ENCODE measurements around the gene MAP2K1.
"Not testable (repeated sequence)": the region's sequence is repeated elsewhere in the genome, so short reads cannot be mapped to it uniquely, and the experiment has no call there.

MAP2K1 gene

DNA sequence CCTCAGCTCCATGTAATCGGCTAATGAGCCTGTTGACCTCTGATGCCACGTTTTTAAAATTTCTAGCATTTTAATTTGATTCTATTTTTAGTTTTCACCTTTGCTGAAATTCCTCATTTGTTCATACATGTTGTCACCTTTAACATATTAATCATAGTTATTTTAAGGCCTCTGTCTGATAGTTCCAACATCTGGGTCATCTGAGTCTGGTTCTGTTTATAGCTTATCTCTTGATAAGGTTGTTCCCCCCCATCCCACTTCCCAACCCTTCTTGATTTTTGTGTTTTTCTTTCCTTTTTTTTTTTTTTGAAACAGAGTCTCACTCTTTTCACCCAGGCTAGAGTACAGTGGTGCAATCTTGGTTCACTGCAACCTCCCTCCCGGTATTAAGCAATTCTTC is 36.4 kb downstream of the MAP2K1 start:
- H3K27ac Mint-ChIP-seq: no peak overlapping the region
- peaks cover 24 to 65% of the 10 kb centered on the region in 2 donors for H3K4me1 Mint-ChIP-seq
- no peak overlapping the region for H3K4me3 Mint-ChIP-seq
- peaks cover 19 to 29% of the 10 kb centered on the region in 2 donors for H3K36me3 Mint-ChIP-seq
- H3K9me3 Mint-ChIP-seq: no peaks in the 10 kb centered on the region
- ATAC-seq (replicated peaks) (no peak), DNase-seq (no peak)
- no peaks in the 10 kb centered on the region for H3K27me3 Mint-ChIP-seq

DNA sequence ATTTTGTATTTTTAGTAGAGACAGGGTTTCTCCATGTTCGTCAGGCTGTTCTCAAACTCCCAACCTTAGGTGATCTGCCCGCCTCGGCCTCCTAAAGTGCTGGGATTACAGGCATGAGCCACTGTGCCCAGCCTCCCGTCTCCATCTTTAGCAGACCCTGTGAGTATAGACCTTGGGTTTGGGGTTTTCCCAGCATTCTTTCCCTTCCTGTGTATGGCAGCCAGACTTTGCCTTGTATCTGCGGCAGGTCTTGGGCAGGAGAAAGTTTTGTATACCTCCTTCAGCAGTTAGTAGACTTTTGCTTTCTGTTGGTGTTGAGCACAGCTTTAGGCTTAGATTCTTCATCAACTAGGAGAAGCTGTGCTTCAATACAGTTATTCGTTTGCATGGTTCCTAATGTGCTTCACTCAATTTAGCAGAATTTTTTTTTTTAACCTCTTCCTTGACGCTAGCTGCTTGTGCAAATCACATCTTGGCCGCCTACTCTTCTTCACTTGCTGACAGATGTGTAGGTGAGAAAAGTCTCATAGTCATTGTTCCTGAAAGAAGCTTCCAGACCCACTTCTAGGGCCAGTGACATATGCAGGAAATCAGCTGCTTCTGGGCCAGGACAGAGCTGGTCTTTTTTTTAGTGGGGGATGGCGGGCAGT is 38.4 kb downstream of the MAP2K1 start:
- ATAC-seq (replicated peaks) (no peak), DNase-seq (no peak)
- Mint-ChIP-seq H3K9me3 (no peaks in the 10 kb centered on the region), H3K4me1 (peaks cover 34 to 73% of the 10 kb centered on the region in 2 donors), H3K27ac (no peak overlapping the region), H3K36me3 (peaks cover 14 to 24% of the 10 kb centered on the region in 2 donors), H3K27me3 (no peaks in the 10 kb centered on the region), H3K4me3 (no peak overlapping the region)

GRCh38 chr15:66425837-66426236 is 39.1 kb downstream of the MAP2K1 start:
- H3K27ac Mint-ChIP-seq: peak overlapping the region; percentile 60
- no peaks in the 10 kb centered on the region for H3K27me3 Mint-ChIP-seq
- DNase-seq (no peak), ATAC-seq (replicated peaks) (no peak)
- H3K4me3 Mint-ChIP-seq: no peak overlapping the region
- peaks cover 41 to 79% of the 10 kb centered on the region in 2 donors for H3K4me1 Mint-ChIP-seq
- no peaks in the 10 kb centered on the region for H3K9me3 Mint-ChIP-seq
- H3K36me3 Mint-ChIP-seq: peaks cover 14 to 25% of the 10 kb centered on the region in 2 donors

GRCh38 chr15:66429117-66429516 is 42.4 kb downstream of the MAP2K1 start:
- H3K36me3 Mint-ChIP-seq: peaks cover 4 to 26% of the 10 kb centered on the region in 2 donors
- peak overlapping the region; percentile 33 to 42 for H3K4me3 Mint-ChIP-seq
- peak; percentile 32 for DNase-seq
- no peaks in the 10 kb centered on the region for H3K27me3 Mint-ChIP-seq
- H3K27ac Mint-ChIP-seq: peak overlapping the region; percentile 93
- peak; percentile 75 to 79 for ATAC-seq (replicated peaks)
- no peaks in the 10 kb centered on the region for H3K9me3 Mint-ChIP-seq
- peaks cover 53 to 82% of the 10 kb centered on the region in 2 donors for H3K4me1 Mint-ChIP-seq

DNA sequence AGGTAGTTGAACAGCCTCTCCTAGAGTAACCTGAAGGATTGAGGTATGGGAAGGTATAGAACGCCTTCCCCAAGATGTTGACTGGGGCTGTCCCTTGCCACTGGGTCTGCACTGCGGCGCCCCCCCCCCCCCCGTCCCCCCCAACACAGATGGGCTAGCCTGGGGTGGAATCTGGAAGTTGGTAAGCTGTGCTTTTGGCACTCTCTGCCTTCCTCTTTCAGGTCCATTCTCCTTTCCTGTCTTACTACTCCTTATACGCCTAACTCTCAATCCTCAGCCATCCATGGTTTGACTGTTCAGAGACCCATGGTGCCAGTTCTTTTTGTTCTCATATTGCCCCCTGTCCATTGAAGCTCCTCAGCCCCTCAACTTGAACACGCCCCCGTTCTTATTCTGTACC is 42.8 kb downstream of the MAP2K1 start:
- H3K4me1 Mint-ChIP-seq: peaks cover 53 to 82% of the 10 kb centered on the region in 2 donors
- H3K4me3 Mint-ChIP-seq: peak overlapping the region; percentile 1 to 30
- ATAC-seq (replicated peaks): peak; percentile 12 to 28
- no peak for DNase-seq
- H3K27me3 Mint-ChIP-seq: no peaks in the 10 kb centered on the region
- peaks cover 5 to 25% of the 10 kb centered on the region in 2 donors for H3K36me3 Mint-ChIP-seq
- peak overlapping the region; percentile 16 for H3K27ac Mint-ChIP-seq
- H3K9me3 Mint-ChIP-seq: no peaks in the 10 kb centered on the region

DNA sequence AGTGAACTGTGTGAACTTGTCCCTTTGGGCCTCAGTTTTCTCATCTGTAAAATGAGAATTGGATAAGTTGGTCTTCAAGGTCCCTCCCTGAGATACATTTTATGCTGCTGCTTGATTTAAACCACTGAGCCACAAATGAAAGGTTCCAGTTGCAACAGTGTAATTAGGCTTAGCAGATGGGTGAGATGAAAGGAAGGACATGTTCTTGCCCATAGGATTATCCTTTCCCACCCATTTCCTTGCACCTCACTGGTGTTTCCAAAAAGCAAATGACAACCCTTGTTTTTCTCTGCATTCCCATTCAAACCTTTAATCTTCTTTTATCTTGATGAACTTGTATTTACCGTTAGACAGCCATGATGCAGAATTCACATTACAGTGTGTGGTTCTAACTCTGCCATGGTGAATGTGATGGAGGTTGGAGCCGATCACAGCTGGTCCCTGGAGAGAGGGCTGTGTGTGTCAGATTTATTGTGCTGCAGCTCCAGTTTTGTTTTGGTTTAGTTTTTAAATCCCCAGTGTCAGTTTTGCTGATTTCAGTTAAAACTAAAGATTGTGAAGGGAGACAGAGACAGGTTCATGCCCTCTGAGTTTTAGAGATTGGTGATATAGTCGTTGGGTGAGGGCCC is 44.0 kb downstream of the MAP2K1 start:
- Mint-ChIP-seq H3K27me3 (no peaks in the 10 kb centered on the region), H3K4me1 (peaks cover 46 to 71% of the 10 kb centered on the region in 2 donors), H3K4me3 (no peak overlapping the region), H3K36me3 (peaks cover 10 to 23% of the 10 kb centered on the region in 2 donors), H3K9me3 (no peaks in the 10 kb centered on the region), H3K27ac (no peak overlapping the region)
- DNase-seq: no peak
- ATAC-seq (replicated peaks): no peak

- Mint-ChIP-seq H3K36me3 (peaks cover 33 to 47% of the 10 kb centered on the region in 2 donors), H3K4me3 (no peak overlapping the region), H3K4me1 (peaks cover 36 to 57% of the 10 kb centered on the region in 2 donors), H3K27me3 (no peaks in the 10 kb centered on the region), H3K9me3 (no peaks in the 10 kb centered on the region), H3K27ac (peak overlapping the region; percentile 73)
- ATAC-seq (replicated peaks) (peak; percentile 40 to 46), DNase-seq (peak; percentile 2)
These were observed 47.0 kb downstream of the MAP2K1 start for GRCh38 chr15:66433726-66434125.

GRCh38 chr15:66440501-66440900 is 53.8 kb downstream of the MAP2K1 start:
- H3K27ac Mint-ChIP-seq: peak overlapping the region; percentile 25
- no peaks in the 10 kb centered on the region for H3K9me3 Mint-ChIP-seq
- peaks cover 1 to 8% of the 10 kb centered on the region in 2 donors for H3K4me1 Mint-ChIP-seq
- no peaks in the 10 kb centered on the region for H3K27me3 Mint-ChIP-seq
- peaks cover 60 to 66% of the 10 kb centered on the region in 2 donors for H3K36me3 Mint-ChIP-seq
- H3K4me3 Mint-ChIP-seq: no peak overlapping the region
- DNase-seq: no peak
- ATAC-seq (replicated peaks): no peak

DNA sequence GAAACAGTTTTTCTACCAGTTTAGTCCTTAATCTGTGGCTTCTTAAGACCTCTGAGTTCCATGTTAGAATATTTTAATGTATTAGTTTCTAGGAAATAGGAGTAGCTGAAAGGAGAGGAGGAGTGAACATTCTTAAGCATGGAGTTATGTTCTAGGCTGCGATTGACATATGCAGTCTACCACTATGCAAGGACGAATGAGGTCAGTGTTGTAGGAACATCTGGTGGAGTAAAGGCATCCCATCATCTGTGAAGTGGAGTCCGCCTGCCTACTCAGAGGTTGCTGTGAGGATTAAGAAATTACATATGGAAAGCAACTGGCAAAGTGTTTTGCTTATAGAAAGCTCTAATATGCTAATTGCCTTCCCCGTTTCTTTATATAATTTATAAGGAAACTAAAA is 65.7 kb downstream of the MAP2K1 start:
- Mint-ChIP-seq H3K36me3 (peaks cover 16 to 27% of the 10 kb centered on the region in 2 donors), H3K4me3 (no peak overlapping the region), H3K9me3 (peaks cover 0 to 2% of the 10 kb centered on the region in 2 donors), H3K4me1 (peaks cover 0 to 3% of the 10 kb centered on the region in 2 donors), H3K27ac (no peak overlapping the region), H3K27me3 (no peaks in the 10 kb centered on the region)
- DNase-seq (no peak), ATAC-seq (replicated peaks) (no peak)

DNA sequence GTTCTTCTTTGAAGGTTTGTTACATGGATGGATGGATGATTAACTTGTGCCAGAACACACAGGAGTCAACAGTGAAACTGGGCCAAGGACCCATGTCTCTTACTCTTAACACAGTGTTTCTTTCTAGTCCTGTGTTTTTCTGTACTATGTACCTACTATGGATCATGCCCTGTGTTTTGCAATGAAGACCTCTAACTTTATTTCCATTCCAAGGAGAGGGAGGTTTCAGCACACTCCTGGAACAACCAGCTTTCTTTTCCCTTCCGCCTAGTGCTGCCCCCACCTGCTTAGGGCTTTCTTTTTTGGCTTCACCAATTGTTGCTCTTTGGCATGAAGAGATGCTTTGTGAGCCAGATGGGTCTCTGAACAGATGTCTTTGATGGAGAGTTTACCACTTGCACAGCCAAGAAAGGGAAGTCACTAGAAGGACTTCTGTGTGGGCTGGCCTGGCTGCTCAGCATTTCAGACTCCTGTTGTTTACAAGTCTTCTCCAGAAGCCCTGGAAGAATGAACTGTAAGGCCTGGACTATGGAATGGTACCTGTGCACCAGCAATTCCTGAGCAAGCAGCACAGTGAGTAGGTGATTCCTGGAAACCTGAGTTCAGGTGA is 66.4 kb downstream of the MAP2K1 start:
- no peak overlapping the region for H3K4me3 Mint-ChIP-seq
- H3K27ac Mint-ChIP-seq: no peak overlapping the region
- ATAC-seq (replicated peaks) (no peak), DNase-seq (no peak)
- H3K27me3 Mint-ChIP-seq: no peaks in the 10 kb centered on the region
- peaks cover 0 to 2% of the 10 kb centered on the region in 2 donors for H3K9me3 Mint-ChIP-seq
- H3K4me1 Mint-ChIP-seq: peaks cover 0 to 2% of the 10 kb centered on the region in 2 donors
- H3K36me3 Mint-ChIP-seq: peaks cover 11 to 21% of the 10 kb centered on the region in 2 donors

- ATAC-seq (replicated peaks): no peak
- Mint-ChIP-seq H3K9me3 (no peaks in the 10 kb centered on the region), H3K36me3 (peaks cover 14 to 22% of the 10 kb centered on the region in 2 donors), H3K27me3 (no peaks in the 10 kb centered on the region), H3K4me1 (no peaks in the 10 kb centered on the region), H3K27ac (no peak overlapping the region), H3K4me3 (no peak overlapping the region)
- no peak for DNase-seq
These were observed 67.4 kb downstream of the MAP2K1 start for GRCh38 chr15:66454143-66454542.

GRCh38 chr15:66456211-66456610 is 69.5 kb downstream of the MAP2K1 start:
- H3K27me3 Mint-ChIP-seq: no peaks in the 10 kb centered on the region
- peaks cover 20 to 33% of the 10 kb centered on the region in 2 donors for H3K36me3 Mint-ChIP-seq
- H3K4me3 Mint-ChIP-seq: no peak overlapping the region
- H3K4me1 Mint-ChIP-seq: peaks cover 0 to 7% of the 10 kb centered on the region in 2 donors
- no peak for ATAC-seq (replicated peaks)
- DNase-seq: no peak
- H3K27ac Mint-ChIP-seq: no peak overlapping the region
- no peaks in the 10 kb centered on the region for H3K9me3 Mint-ChIP-seq

DNA sequence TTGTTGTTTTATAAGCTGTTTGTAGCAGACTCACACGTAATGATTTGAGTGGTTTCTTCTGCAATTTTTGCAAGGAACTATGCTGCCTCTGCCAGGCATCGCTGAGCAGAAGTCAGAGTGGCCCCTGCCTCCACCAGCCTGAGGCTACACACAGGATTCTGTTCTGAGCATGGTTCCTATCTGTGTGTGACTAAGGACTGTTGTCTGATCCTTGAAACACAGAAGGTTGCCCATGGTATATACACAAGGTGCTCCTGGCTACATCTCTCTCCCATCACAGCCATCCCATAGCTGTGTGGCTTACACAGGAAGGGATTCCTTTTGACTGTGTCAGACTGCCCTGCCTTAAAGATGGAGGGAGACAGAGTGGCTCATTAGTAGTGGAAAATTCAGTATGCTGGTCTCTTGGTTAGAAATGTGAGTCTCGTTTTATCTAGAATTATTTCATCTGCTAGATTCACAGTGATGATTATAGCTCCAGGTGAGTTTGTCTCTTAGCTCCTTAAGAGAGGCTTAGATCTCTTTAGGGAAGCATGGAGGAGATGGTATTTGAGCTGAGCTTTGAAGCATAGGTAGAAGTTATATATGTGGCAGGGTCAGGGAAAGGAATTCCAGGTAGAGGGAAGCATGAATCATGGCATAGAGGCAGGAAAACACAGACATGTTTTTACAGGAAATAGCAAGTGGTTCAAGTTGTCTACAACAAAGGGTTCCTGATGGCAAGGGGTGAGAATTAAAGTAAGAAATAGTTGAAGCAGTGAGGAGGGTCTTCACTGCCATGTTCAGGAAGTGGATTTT is 73.3 kb downstream of the MAP2K1 start:
- H3K4me3 Mint-ChIP-seq: no peak overlapping the region
- ATAC-seq (replicated peaks): no peak

GRCh38 chr15:66461294-66461693 is 74.6 kb downstream of the MAP2K1 start:
- H3K36me3 Mint-ChIP-seq: peaks cover 28 to 51% of the 10 kb centered on the region in 2 donors
- not testable (repeated sequence) for H3K9me3 Mint-ChIP-seq; DNase-seq; H3K27me3 Mint-ChIP-seq; H3K4me1 Mint-ChIP-seq; ATAC-seq (replicated peaks); H3K4me3 Mint-ChIP-seq; H3K27ac Mint-ChIP-seq

More for the DNA sequence above, 73.3 kb downstream of the MAP2K1 start:
- Mint-ChIP-seq H3K4me1 (peaks cover 0 to 7% of the 10 kb centered on the region in 2 donors), H3K27ac (no peak overlapping the region), H3K9me3 (no peaks in the 10 kb centered on the region), H3K36me3 (peaks cover 25 to 46% of the 10 kb centered on the region in 2 donors), H3K27me3 (no peaks in the 10 kb centered on the region)
- DNase-seq: no peak

All from stimulated activated naive B cell treated with anti-CD40 and anti-IgM and Interleukin-4, amounts not matched to agents 10 μg/mL and 1 μg/mL and 100 μg/mL, for 72 hours (primary cell).